HCT116 (cell line): ENCODE results near the gene NKX1-1. TPM values are rescaled to one million over a fixed set of nuclear protein-coding genes. Genes with fewer than 3 reads are reported as not detected.

ENCODE experiments used
- ATAC-seq: fragments of 200-7000 bp; cut with Tn5 transposase; 2 replicates; pipeline ENCODE4 v1.9.1; 2020; ENCODE audit warnings: mild to moderate bottlenecking, moderate library complexity
- BruUV-seq: library from RNA; stranded (reverse); fragments of 400-500 nt; replicated peaks from 2 replicates; lab custom pipeline; 2021; lab: Mats Ljungman, UMichigan
- CTCF ChIA-PET: fragments of 300-600 bp; sonication (Branson Sonifier 250); formaldehyde crosslinking; loops from one replicate; lab custom pipeline; 2021; ENCODE audit warnings: antibody characterized with exemption; lab: Charles Lee
- POLR2A ChIA-PET: fragments of 300-600, 350-600 bp; sonication (Branson Sonifier 250); formaldehyde crosslinking; loops from one replicate; lab custom pipeline; 2021; ENCODE audit warnings: antibody characterized with exemption; lab: Charles Lee
- RAD21 ChIA-PET, 2 experiments: fragments of 300-600 bp; sonication (Branson Sonifier 250); formaldehyde crosslinking; loops; one replicate each; lab custom pipeline; 2023; ENCODE audit warnings: low total read pairs in 2 of 2; ENCODE audit not compliant: uncharacterized antibody in 2 of 2, unreplicated experiment in 2 of 2, low non-redundant PET in 1 of 2; lab: Charles Lee
- DNase-seq: peaks from one replicate; pipeline ENCODE4 v3.0.0-alpha.2; 2010; ENCODE audit warnings: low read depth, low spot score
- H2AFZ ChIP-seq: fragments of 200-600 bp; shearing (Covaris generic), sonication (generic); 2 replicates; pipeline ENCODE4 v1.6.1; 2017; ENCODE audit warnings: low read depth, mixed run types, mixed read lengths, antibody characterized with exemption, low read length; ENCODE audit not compliant: poor library complexity, severe bottlenecking
- H3K27ac ChIP-seq: 2 replicates; pipeline ENCODE4 v1.5.1; 2012; ENCODE audit warnings: low read depth, low read length
- H3K27me3 ChIP-seq: fragments of 200-600 bp; sonication (generic); 2 replicates; pipeline ENCODE4 v1.6.1; 2016; ENCODE audit warnings: mixed run types, low read length, mixed read lengths; ENCODE audit not compliant: insufficient read depth
- H3K36me3 ChIP-seq, 2 experiments: fragments of 200-500 bp in 1 of 2; fragments of 200-600 bp in 1 of 2; sonication (Bioruptor generic) in 1 of 2; sonication (generic) in 1 of 2; 2 replicates each; pipeline versions ENCODE4 v1.5.1 to v1.6.1; 2014 to 2016; ENCODE audit warnings: low read length in 2 of 2, inconsistent platforms in 1 of 2, mixed read lengths in 1 of 2, mixed run types in 1 of 2; ENCODE audit not compliant: insufficient read depth in 2 of 2, control insufficient read depth in 1 of 2
- H3K4me1 ChIP-seq, 2 experiments: fragments of 200-600 bp in 1 of 2; sonication (generic) in 1 of 2; 2 replicates each; pipeline versions ENCODE4 v1.5.1 to v1.6.1; 2012 to 2017; ENCODE audit warnings: low read length in 2 of 2, inconsistent platforms in 1 of 2, mild to moderate bottlenecking in 1 of 2, mixed read lengths in 1 of 2, mixed run types in 1 of 2, moderate library complexity in 1 of 2; ENCODE audit not compliant: insufficient read depth in 2 of 2, control insufficient read depth in 1 of 2
- H3K4me2 ChIP-seq: fragments of 200-600 bp; sonication (generic); 2 replicates; pipeline ENCODE4 v1.6.1; 2017; ENCODE audit warnings: mixed run types, low read length, mixed read lengths
- H3K4me3 ChIP-seq, 2 experiments: fragments of 200-600 bp in 1 of 2; sonication (generic) in 1 of 2; replicated peaks in 1 of 2; 2 replicates each; pipeline ENCODE4 v1.5.1; 2011 to 2016; ENCODE audit warnings: low read length in 2 of 2, control low read depth in 1 of 2, low read depth in 1 of 2, mild to moderate bottlenecking in 1 of 2, mixed read lengths in 1 of 2, mixed run types in 1 of 2
- H3K79me2 ChIP-seq: fragments of 200-600 bp; sonication (generic); 2 replicates; pipeline ENCODE4 v1.6.1; 2017; ENCODE audit warnings: mild to moderate bottlenecking, mixed run types, low read length, moderate library complexity, mixed read lengths; ENCODE audit not compliant: insufficient read depth
- H3K9ac ChIP-seq: fragments of 200-600 bp; sonication (generic); 2 replicates; pipeline ENCODE4 v1.6.1; 2016; ENCODE audit warnings: low read length, mixed read lengths
- H3K9me2 ChIP-seq: fragments of 200-600 bp; sonication (generic), shearing (Covaris generic); 2 replicates; pipeline ENCODE4 v1.6.1; 2017; ENCODE audit warnings: mixed run types, mild to moderate bottlenecking, moderate library complexity; ENCODE audit not compliant: insufficient read depth
- H3K9me3 ChIP-seq, 2 experiments: fragments of 200-500 bp in 1 of 2; fragments of 200-600 bp in 1 of 2; sonication (Bioruptor generic) in 1 of 2; sonication (generic) in 1 of 2; 2 replicates each; pipeline ENCODE4 v1.6.1; 2014 to 2017; ENCODE audit warnings: low read length in 2 of 2, mixed read lengths in 2 of 2, inconsistent platforms in 1 of 2, low read depth in 1 of 2, mild to moderate bottlenecking in 1 of 2, mixed run types in 1 of 2, moderate library complexity in 1 of 2; ENCODE audit not compliant: control insufficient read depth in 1 of 2, insufficient read depth in 1 of 2
- H4K20me1 ChIP-seq: fragments of 200-600 bp; sonication (generic), shearing (Covaris generic); 2 replicates; pipeline ENCODE4 v1.6.1; 2017; ENCODE audit warnings: mixed run types, mild to moderate bottlenecking, moderate library complexity; ENCODE audit not compliant: insufficient read depth
- REST ChIP-seq: IDR thresholded peaks from 2 replicates; pipeline ENCODE4 v1.6.1; 2012; ENCODE audit warnings: low read depth
- SRF ChIP-seq: IDR thresholded peaks from 2 replicates; pipeline ENCODE4 v1.6.1; 2012; ENCODE audit warnings: low read depth
- TCF7L2 ChIP-seq: IDR thresholded peaks from 2 replicates; pipeline ENCODE4 v1.7.0; 2011; ENCODE audit warnings: borderline replicate concordance, inconsistent platforms; ENCODE audit not compliant: insufficient read depth, insufficient read length; ENCODE audit errors: extremely low read depth
- ZFX ChIP-seq: fragments of 450-650 bp; IDR thresholded peaks from 2 replicates; pipeline ENCODE4 v1.6.1; 2017
- ZNF274 ChIP-seq: fragments of 200-500 bp; sonication (Bioruptor generic); IDR thresholded peaks from 2 replicates; pipeline ENCODE4 v1.6.1; 2014; ENCODE audit warnings: mild to moderate bottlenecking, low read depth, low read length, inconsistent platforms
- intact Hi-C: fragments of 100-400 bp; cut with micrococcal nuclease; formaldehyde crosslinking; loops from 2 replicates; pipeline ENCODE4 v1.10.0; 2022
- total RNA-seq: library from RNA; stranded (reverse); gene quantifications from one replicate; pipeline ENCODE4 v1.2.1, GENCODE V29; 2021; ENCODE audit not compliant: unreplicated experiment

NKX1-1 gene
- total RNA-seq, 1 experiment from 2014 or later, result not detected

- H3K4me3 ChIP-seq, result no peak overlapping the region
- no peaks in the 10 kb centered on the region for H3K9me2 ChIP-seq
- H2AFZ ChIP-seq, result no peak overlapping the region
- ChIA-PET RAD21 (no interaction called here), CTCF (interaction anchor here (2.9 kb wide), 1 partner anchor 113 kb away, joined by 7 read pairs; no protein-coding TSS in a partner anchor), POLR2A (no interaction called here)
- no peak overlapping the region for H3K4me2 ChIP-seq
- ATAC-seq (no peak), DNase-seq (no peak)
- H3K9ac ChIP-seq, result no peak overlapping the region
- H3K27ac ChIP-seq, result no peak overlapping the region
- no peaks in the 10 kb centered on the region for H3K36me3 ChIP-seq
- no peaks in the 10 kb centered on the region for H4K20me1 ChIP-seq
- H3K27me3 ChIP-seq, result no peaks in the 10 kb centered on the region
- TF ChIP-seq TCF7L2 (no peak), ZNF274 (no peak), ZFX (no peak), SRF (no peak), REST (no peak)
- peaks cover 0 to 7% of the 10 kb centered on the region in 2 experiments; a peak in 2 of 4 replicates for H3K9me3 ChIP-seq
- intact Hi-C loops, result no loop called here
- H3K4me1 ChIP-seq, result no peaks in the 10 kb centered on the region
- no peaks in the 10 kb centered on the region for H3K79me2 ChIP-seq
- BruUV-seq, result no TSS peak
Observed at GRCh38 chr4:1400191-1400805, 5.9 kb downstream of the NKX1-1 start.
